Loucy (cell line): ENCODE results near the gene IRGC.

Experiments used
- H2AFZ ChIP-seq: fragments of 200-600 bp; sonication (generic); 2 replicates; pipeline ENCODE4 v1.6.0; 2016; ENCODE audit warnings: antibody characterized with exemption, mild to moderate bottlenecking, low read length, moderate library complexity
- H3F3A ChIP-seq: fragments of 200-600 bp; 2 replicates; pipeline ENCODE4 v1.6.0; 2016; ENCODE audit warnings: antibody characterized with exemption, low read depth, mild to moderate bottlenecking
- H3K27me3 ChIP-seq: fragments of 200-600 bp; sonication (generic); 2 replicates; pipeline ENCODE4 v1.6.1; 2014; ENCODE audit warnings: low read length, mild to moderate bottlenecking; ENCODE audit not compliant: insufficient read depth, poor library complexity, severe bottlenecking
- H3K36me3 ChIP-seq: fragments of 200-600 bp; sonication (generic); 2 replicates; pipeline ENCODE4 v1.6.1; 2016; ENCODE audit warnings: low read length; ENCODE audit not compliant: insufficient read depth
- H3K4me1 ChIP-seq: fragments of 200-600 bp; sonication (generic); 2 replicates; pipeline ENCODE4 v1.5.1; 2014; ENCODE audit warnings: low read length, mild to moderate bottlenecking; ENCODE audit not compliant: insufficient read depth, poor library complexity, severe bottlenecking
- H3K4me2 ChIP-seq: fragments of 200-600 bp; sonication (generic); 2 replicates; pipeline ENCODE4 v1.6.0; 2014; ENCODE audit warnings: antibody characterized with exemption, low read length, low read depth, mild to moderate bottlenecking; ENCODE audit not compliant: poor library complexity, severe bottlenecking
- H3K4me3 ChIP-seq: fragments of 200-600 bp; sonication (generic); 2 replicates; pipeline ENCODE4 v1.5.1; 2014; ENCODE audit warnings: low read length, mild to moderate bottlenecking, mixed read lengths; ENCODE audit not compliant: poor library complexity, severe bottlenecking
- H3K79me2 ChIP-seq: fragments of 200-600 bp; sonication (generic); 2 replicates; pipeline ENCODE4 v1.6.1; 2014; ENCODE audit warnings: low read length; ENCODE audit not compliant: insufficient read depth
- H3K9ac ChIP-seq: fragments of 200-600 bp; sonication (generic); 2 replicates; pipeline ENCODE4 v1.6.0; 2014; ENCODE audit warnings: mild to moderate bottlenecking, low read depth, low read length, moderate library complexity; ENCODE audit not compliant: poor library complexity, severe bottlenecking
- H3K9me2 ChIP-seq: fragments of 200-600 bp; sonication (generic); replicated peaks from 2 replicates; pipeline ENCODE4 v1.6.1; 2016; ENCODE audit warnings: low read depth, low read length, mixed read lengths
- H3K9me3 ChIP-seq: fragments of 200-600 bp; sonication (generic); 2 replicates; pipeline ENCODE4 v1.6.1; 2014; ENCODE audit warnings: mild to moderate bottlenecking, antibody characterized with exemption, low read length, low read depth; ENCODE audit not compliant: insufficient read depth
- H4K20me1 ChIP-seq: fragments of 200-600 bp; sonication (generic); 2 replicates; pipeline ENCODE4 v1.6.0; 2014; ENCODE audit warnings: antibody characterized with exemption, low read length, mild to moderate bottlenecking; ENCODE audit not compliant: insufficient read depth, poor library complexity, severe bottlenecking
- EZH2phosphoT487 ChIP-seq: fragments of 200-600 bp; IDR thresholded peaks from 2 replicates; pipeline ENCODE4 v1.6.1; 2018; ENCODE audit warnings: antibody characterized with exemption, mild to moderate bottlenecking, moderate library complexity, borderline replicate concordance
- TF ChIP-seq, protein P1 (sequence below): fragments of 200-600 bp; sonication (generic); conservative IDR thresholded peaks from 2 replicates; pipeline ENCODE4 v1.5.1; 2014; ENCODE audit warnings: mild to moderate bottlenecking, antibody characterized with exemption, low read length

The IRGC gene

DNA sequence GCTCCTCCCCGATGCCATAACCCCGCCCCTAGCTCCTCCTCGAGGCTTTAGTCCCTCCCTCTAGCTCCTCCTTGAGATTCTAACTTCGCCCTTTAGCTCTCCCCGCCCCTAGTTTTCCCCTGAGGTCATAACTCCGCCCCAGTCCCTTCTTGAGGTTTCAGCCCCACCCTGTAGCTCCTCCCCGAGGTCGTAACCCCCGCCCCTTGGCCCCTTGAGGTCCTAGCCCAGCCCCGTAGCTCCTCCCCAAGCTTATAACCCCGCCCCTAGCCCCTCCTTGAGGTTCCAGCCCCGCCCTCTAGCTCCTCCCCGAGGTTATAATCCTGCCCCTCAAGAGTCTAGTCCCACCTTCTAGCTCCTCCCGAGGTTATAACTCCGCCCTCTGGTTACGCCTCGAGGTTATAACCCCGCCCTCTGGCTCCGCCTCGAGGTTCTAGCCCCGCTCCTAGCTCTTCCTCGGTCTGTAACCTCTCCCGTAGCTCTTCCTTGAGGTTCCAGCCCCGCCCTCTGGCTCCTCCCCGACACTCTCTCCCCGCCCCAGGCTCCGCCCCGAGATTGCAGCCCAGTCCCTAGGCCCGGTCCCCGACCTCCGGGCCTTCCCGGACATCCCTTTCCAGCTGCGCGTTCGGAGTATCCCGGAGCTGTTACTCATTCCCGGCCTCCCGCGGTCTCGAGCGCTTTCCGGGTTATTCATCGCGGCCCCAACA is 47.3 kb upstream of the IRGC start:
- Histone ChIP-seq H2AFZ (peak overlapping the region; percentile 94), H3K9me2 (no peaks in the 10 kb centered on the region), H3K4me1 (peaks cover 40% of the 10 kb centered on the region), H3K79me2 (no peaks in the 10 kb centered on the region; the same call in 1 of the 2 replicates), H3K9me3 (no peaks in the 10 kb centered on the region), H3F3A (no peaks in the 10 kb centered on the region), H4K20me1 (no peaks in the 10 kb centered on the region), H3K36me3 (no peaks in the 10 kb centered on the region), H3K9ac (peak overlapping the region; percentile 59), H3K4me3 (peak overlapping the region; percentile 84), H3K27me3 (no peaks in the 10 kb centered on the region), H3K4me2 (peak overlapping the region; percentile 94)
- TF ChIP-seq, protein P1, sequence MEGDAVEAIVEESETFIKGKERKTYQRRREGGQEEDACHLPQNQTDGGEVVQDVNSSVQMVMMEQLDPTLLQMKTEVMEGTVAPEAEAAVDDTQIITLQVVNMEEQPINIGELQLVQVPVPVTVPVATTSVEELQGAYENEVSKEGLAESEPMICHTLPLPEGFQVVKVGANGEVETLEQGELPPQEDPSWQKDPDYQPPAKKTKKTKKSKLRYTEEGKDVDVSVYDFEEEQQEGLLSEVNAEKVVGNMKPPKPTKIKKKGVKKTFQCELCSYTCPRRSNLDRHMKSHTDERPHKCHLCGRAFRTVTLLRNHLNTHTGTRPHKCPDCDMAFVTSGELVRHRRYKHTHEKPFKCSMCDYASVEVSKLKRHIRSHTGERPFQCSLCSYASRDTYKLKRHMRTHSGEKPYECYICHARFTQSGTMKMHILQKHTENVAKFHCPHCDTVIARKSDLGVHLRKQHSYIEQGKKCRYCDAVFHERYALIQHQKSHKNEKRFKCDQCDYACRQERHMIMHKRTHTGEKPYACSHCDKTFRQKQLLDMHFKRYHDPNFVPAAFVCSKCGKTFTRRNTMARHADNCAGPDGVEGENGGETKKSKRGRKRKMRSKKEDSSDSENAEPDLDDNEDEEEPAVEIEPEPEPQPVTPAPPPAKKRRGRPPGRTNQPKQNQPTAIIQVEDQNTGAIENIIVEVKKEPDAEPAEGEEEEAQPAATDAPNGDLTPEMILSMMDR, result no peak
- no peak for TF ChIP-seq EZH2phosphoT487

DNA sequence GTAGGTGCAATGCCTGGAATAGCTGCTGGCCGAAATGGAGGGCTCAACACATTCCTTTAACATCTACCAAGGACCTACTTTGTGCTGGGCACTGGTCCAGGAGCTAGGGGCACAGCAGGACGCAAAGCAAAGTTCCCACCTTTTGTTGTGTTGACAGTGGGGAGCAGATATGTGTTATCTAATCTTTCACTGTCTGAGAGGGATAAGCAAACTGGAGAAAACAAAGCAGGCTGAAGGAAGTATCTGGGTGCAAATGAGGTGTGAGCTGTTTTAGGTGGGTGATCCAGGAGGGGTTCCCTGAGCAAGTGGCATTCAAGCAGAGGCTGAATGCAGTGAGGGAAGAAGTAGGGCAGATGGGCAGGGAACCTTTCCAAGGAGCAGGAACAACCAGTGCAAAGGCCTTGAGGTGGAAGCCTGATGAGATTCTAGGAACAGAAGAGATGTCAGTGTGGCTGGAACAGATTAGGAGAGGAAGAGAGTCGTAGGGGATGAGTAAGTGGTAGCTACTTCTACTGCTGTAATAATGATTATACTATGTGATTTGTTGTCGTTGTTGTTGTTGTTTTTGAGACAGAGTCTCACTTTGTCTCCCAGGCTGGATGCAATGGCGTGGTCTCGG is 43.7 kb upstream of the IRGC start:
- Histone ChIP-seq H3K9ac (no peak overlapping the region), H3K36me3 (no peaks in the 10 kb centered on the region)

DNA sequence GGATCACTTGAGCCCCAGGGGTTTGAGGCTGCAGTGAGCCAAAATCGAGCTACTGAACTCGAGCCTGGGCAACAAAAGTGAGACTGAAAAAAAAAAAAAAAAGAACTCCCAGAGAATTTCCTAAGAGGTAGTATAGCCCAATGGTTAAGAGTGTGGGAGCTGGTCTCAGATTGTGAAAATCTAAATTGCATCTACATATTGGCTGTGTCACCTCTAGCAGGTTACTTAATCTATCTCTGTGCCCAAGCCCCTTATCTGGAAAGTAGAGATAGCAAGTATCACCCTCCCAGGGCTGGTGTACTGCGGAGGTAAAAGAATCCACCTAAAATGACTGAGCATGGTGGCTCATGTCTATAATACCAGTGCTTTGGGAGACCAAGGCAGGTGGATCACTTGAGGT is 42.2 kb upstream of the IRGC start:
- no peaks in the 10 kb centered on the region for H3K79me2 ChIP-seq
- no peaks in the 10 kb centered on the region for H3K27me3 ChIP-seq
- TF ChIP-seq, protein P1, result no peak
- TF ChIP-seq EZH2phosphoT487, result no peak
- H3K9me3 ChIP-seq, result no peaks in the 10 kb centered on the region
- no peaks in the 10 kb centered on the region for H4K20me1 ChIP-seq
- peaks cover 15% of the 10 kb centered on the region for H3K4me1 ChIP-seq
- H3K36me3 ChIP-seq, result no peaks in the 10 kb centered on the region
- no peaks in the 10 kb centered on the region for H3K9me2 ChIP-seq
- H3F3A ChIP-seq, result no peaks in the 10 kb centered on the region
- no peak overlapping the region for H3K4me2 ChIP-seq
- no peak overlapping the region for H2AFZ ChIP-seq
- no peak overlapping the region for H3K9ac ChIP-seq
- no peak overlapping the region for H3K4me3 ChIP-seq

More for the DNA sequence above, 43.7 kb upstream of the IRGC start:
- H3K4me3 ChIP-seq, result no peak overlapping the region
- no peak overlapping the region for H3K4me2 ChIP-seq
- peaks cover 24% of the 10 kb centered on the region for H3K4me1 ChIP-seq
- TF ChIP-seq EZH2phosphoT487, result no peak
- TF ChIP-seq, protein P1, result no peak
- H3F3A ChIP-seq, result no peaks in the 10 kb centered on the region
- no peaks in the 10 kb centered on the region for H3K9me3 ChIP-seq
- no peaks in the 10 kb centered on the region for H3K9me2 ChIP-seq
- H2AFZ ChIP-seq, result no peak overlapping the region
- no peaks in the 10 kb centered on the region; the same call in 1 of the 2 replicates for H3K79me2 ChIP-seq
- H3K27me3 ChIP-seq, result no peaks in the 10 kb centered on the region
- no peaks in the 10 kb centered on the region for H4K20me1 ChIP-seq
